HG03103 (cell line): ENCODE data around the gene KSR2.

Source experiments
- ATAC-seq: cut with Tn5 transposase; IDR thresholded peaks from one replicate; pipeline ENCODE4 v1.9.1; 2021; ENCODE audit warnings: low read depth; ENCODE audit not compliant: unreplicated experiment

Gene KSR2

DNA sequence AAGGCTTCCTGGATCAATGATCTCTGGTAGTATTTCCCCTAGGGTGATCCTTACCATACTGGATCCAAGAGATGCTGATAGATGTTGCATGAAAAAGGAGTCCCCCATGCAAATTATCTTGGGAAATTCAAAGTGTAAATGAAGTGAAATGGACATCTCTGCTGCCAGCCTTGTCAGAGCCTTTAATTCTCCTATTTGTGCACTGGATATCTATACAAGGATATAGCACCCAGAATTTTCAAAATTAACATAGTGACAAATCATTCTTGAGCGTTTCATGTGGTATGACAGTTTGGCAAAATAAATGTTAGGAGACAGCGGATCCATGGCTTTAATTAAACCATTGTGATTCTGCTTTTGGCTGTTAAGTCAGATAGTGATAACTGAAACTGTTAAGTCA is 260.9 kb downstream of the KSR2 start:
- ATAC-seq, result no peak

- ATAC-seq, result no peak
Observed at GRCh38 chr12:117703584-117703983, 265.2 kb downstream of the KSR2 start.

DNA sequence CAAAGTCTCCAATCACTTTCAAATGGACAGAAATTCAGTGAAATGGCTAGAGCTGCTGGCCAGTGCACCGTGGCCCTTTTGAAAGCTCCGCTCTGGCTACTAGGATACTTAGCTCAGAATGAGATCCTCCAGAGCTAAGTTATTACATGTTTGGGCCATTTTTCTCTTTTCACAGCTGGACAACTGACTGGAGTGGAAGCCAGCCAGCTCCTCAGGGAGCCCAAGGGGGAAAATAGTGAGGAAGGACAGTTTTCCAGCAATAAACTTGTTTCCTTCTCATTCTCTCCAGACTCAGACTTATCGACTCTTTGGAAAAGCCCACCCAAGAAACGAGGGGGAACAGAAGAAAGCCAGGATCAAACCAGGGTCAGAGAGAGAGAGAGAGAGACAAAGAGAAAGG is 266.0 kb downstream of the KSR2 start:
- no peak for ATAC-seq

DNA sequence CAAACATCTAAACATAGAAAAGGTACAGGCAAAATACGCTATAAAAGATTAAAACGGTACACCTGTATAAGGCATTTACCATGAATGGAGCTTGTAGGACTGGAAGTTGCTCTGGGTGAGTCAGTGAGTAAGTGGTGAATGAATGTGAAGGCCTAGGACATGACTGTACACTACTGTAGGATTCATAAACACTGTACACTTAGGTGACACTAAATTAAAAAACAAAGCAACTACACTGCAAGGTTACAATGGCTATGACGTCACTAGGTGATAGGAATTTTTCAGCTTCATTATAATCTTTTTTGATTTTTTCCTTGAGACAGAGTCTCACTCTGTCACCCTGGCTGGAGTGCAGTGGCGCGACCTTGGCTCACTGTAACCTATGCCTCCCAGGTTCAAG is 269.2 kb downstream of the KSR2 start:
- no peak for ATAC-seq

DNA sequence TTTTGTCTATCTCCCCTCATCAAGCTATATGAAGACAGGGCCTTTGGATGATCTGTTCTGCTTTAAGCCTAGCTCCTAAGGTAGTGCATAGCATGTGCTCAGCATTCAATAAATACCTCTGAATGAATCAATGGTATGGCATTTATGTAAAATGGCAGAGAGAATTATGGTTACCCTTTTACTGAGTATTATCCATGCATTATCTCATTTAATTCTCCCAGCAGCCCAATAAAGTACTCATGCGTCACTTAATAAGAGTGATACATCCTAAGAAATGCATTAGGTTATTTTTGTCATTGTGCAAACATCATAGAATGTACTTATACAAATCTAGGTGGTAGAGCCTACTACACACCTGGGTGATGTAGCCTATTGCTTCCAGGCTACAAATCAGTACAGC is 269.7 kb downstream of the KSR2 start:
- no peak for ATAC-seq

- ATAC-seq, result no peak
Observed at GRCh38 chr12:117695956-117696355, 272.8 kb downstream of the KSR2 start.

- no peak for ATAC-seq
Observed at GRCh38 chr12:117692512-117692911, 276.3 kb downstream of the KSR2 start.

DNA sequence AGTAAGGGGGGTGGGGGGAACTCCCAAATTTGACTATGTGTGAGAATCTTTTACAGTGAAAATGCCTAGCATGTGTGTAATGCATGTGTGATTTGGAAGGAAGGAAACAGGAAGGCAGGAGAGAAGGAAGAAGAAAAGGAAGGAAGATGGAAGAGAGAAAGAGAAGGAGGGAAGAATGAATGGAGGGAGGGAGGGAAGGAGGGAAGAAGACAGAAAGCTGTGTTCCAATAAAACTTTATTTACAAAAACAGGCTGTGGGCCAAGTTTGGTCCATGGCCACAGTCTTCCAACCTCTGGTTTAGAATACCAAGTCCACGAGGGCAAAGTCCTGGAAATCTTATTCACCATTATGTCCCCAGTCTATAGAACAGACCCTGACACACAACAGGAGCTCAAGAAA is 278.9 kb downstream of the KSR2 start:
- ATAC-seq, result no peak

DNA sequence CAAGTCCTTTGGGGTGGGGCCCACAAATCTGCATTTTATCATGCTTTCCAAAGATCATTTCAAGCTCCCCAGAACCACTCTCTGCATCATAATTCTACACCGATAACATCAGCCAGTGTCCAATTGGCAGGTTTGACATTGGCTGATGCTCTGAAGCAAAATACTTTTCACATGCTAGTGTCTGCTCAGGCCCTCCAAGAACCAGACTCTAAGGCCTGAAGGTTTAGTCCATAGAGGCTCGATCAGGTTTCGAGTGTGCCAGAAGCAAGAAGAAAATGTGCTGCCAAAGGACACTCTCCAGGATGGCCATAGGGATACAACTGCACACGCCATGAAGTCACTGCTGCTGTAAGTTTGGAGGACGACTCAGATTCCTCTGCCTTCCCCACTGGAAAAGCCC is 280.3 kb downstream of the KSR2 start:
- ATAC-seq, result no peak

DNA sequence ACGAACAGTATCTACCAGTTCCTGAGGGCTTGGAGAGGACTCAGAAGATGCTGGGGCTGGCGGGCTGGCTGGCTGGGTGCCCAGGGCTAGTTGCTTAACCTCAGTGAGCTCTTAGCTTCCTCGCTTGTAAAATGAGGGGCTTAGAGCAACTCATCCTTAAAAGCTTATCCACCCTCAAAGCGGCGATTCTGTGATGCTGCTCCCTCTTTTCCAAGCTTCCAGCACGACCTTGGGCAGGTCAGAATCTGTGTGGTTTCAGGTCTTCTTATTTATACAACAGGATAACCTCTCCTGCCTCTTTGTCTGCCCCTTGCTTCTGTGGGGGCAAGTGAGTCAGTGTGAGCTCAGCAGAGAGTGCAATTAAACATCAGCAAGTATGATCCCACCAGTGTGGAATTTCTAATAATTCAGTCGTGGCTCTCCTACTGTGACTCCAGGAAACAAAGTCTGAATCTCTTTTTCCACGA is 281.8 kb downstream of the KSR2 start:
- no peak for ATAC-seq

GRCh38 chr12:117686210-117686609 is 282.6 kb downstream of the KSR2 start:
- no peak for ATAC-seq

DNA sequence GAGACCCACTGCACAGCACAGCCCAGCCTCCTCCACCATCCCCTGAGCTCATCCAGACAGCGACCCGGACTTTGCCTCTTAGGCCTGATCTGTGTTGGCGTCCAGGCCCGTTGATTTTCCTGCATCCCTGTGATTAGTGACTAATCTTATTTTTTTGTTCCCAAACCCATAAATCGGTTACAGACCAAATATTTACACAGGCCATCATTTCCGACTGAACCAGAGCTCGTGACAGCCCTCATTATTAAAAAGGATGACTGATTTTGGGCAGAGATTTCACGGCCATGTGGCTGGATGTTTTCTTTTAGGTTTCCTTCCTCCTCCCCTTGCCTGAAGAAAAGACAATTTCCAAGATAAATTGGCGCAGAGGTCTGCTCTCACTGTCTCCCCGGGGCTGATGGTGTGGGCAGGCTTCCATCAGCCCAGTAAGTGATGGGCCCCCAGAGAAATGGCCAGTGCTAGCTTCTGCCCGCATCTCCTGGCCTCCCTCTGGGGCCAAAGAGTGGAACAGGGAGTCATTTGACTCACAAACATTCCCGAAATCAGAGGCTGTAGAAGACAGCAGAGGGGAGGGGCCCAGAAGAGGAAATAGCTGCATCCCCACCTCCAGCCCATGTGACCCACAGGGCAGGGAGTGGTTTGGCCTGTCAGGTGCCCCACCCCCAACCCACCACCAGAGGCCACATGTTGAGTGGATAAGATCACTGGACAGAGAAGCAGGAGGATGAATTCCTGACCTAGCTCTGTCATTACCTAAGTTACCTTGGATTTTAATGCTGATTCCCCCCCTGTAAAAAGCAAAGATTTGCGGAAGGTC is 283.5 kb downstream of the KSR2 start:
- no peak for ATAC-seq

DNA sequence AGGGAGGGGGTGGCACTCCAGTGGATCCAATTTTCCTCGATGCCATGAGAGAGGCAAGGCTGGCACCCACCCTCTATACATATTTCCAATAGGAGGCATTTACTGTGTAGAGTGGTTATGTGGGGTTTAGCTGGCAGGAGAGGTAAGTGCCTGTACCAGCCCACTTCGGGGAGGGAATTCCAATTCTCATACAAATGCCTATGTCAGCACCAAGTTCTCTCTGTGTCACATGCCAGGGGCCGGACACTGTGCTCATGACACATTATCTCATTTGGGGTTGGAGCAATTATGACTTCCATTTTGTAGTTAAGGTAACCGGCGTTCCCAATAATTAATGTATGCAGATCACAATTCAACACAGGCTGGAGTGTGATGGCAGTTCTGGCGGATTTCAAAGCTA is 284.3 kb downstream of the KSR2 start:
- no peak for ATAC-seq

GRCh38 chr12:117680312-117680711 is 288.5 kb downstream of the KSR2 start:
- no peak for ATAC-seq

DNA sequence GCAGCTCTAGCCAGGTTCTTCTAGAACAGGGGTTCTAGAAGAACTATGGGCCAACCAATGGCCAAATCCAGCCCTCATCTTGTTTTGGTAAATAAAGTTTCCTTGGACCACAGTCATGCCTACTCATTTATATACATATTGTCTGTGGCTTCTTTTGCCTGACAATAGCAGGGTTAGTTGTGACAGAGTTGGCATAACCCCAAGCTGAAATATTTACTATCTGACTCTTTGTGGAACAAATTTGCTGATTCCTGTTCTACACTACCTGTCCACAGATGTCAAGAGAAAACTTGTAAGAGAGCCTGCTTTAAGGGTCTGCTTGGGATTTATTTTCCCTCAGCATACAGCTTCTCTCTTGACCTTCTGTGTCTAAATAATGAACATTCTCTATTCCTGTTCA is 289.0 kb downstream of the KSR2 start:
- no peak for ATAC-seq

DNA sequence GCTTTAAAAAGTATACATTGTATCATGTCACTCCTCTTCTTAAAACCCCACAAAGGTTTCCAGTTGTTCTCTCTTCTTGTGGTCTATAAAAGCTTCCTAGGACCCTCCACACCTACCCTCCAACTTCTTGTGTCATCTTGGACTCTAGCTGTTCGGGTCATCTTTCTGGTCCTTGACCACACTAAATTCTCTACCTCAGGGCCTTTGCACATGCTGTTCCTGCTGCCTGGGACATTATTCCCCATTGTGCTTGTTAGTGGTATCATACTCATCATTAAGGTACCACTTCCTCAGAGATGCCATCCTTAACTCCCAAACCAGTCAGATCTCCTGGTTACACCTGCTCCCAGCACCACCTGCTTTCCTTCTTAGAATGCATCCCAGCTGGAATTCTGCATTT is 294.0 kb downstream of the KSR2 start:
- no peak for ATAC-seq

- ATAC-seq, result no peak
Observed at GRCh38 chr12:117674313-117674712, 294.5 kb downstream of the KSR2 start.

DNA sequence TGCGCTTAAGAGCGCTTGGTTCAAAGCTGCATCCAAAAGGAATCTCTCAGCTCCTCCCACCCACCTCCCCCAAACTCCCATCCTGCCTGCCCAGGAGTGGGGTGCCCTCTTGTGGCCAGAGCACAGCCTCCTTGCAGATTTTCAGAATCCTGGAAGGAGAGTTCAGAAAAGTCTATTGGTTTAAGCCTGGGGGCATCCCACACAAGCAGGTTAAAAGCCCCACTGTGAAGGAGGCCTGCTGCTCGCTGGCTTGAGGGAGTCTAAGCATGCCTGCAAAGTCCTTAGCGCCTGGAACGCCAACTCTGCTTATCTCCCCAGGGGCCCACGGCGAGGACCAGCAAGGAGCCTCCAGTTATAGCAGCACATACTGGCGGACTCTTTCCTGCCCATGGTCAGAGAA is 297.1 kb downstream of the KSR2 start:
- no peak for ATAC-seq

GRCh38 chr12:117664169-117664568 is 304.6 kb downstream of the KSR2 start:
- ATAC-seq, result no peak

DNA sequence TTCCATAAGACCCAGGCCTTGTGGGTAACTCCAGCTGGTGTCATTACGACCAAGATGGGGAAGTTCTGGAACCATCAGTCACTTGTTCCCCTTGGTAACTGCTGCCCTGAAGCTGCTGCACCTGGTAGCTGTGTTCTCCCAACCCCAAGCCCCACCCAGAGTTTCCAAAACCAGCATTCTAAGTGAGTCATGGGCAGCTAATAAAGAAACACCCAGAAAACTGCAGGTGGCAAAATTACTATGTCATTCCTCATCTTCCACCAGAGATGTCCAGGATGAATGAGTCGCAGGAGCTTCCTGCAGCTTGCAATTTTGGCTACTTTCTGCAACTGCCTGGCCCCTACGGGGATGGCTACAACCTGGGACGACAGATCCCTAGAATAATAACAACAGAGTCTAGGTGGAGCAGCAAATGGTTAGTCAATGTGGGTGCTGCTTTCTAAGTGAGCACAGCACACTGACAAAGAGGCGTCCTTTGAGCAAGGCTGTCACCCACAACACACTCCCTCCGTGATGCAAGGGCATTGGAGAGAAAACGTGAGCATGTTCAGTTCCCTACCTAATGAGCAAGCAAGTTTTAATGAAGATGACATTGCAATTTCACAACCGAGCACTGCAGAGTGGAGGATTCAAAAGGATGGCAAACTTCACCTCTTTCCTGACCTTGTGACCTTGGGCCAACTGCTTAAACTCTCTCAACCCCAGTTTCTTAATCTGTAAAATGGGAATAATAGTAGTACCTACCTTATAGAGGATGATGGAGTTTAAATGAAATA is 306.0 kb downstream of the KSR2 start:
- no peak for ATAC-seq

DNA sequence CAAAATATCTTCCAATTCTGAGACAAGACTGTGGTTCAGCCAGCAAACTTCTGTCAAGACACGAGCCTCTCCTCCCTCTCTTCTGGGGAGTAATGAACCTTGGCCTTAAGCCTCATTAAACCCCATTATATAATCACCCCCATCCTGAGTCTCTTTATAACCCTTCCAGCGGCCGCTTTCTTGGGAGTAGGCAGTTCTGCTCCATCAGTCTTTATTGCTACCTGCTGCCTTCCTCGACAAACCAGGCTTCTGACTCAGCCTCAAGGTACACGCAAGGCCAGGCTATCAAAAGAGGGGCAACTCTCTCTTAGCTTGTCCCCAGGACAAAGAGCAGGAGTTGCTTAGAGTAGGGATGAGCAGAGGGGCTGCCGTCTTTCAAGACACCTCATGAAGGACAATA is 306.6 kb downstream of the KSR2 start:
- no peak for ATAC-seq

GRCh38 chr12:117661471-117661870 is 307.3 kb downstream of the KSR2 start:
- ATAC-seq, result no peak
